OCI-M1 (cell line): ENCODE data around the gene BIVM.

Experiments used
- DNase-seq: peaks from one replicate; lab custom pipeline; 2025; lab: John Stamatoyannopoulos, UW

The BIVM gene

GRCh38 chr13:102845289-102845629 lies 46.3 kb downstream of the BIVM start:
- DNase-seq: no peak

DNA sequence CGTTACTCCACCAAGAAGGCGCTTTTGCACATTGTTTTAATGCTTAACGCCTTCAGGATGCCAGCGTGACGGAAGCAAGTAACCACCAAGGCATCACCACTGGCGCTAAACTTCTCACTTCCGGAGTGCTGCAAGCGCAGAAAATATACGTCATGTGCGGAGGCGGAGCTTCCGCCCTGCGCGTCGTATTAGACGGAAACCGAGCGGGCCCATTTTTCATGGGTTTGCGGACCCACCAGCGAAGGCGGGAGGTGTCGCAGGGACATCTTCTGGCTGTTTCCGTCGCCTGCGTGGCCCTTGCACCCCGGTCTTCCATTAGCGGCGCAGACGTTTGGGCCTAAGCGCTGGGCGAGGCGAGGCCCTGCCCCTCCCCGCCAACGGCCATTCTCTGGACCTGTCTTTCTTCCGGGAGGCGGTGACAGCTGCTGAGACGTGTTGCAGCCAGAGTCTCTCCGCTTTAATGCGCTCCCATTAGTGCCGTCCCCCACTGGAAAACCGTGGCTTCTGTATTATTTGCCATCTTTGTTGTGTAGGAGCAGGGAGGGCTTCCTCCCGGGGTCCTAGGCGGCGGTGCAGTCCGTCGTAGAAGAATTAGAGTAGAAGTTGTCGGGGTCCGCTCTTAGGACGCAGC lies 46.8 kb downstream of the BIVM start, which contains the start of gene ERCC5:
Gene ERCC5 (plus strand): TSS at position 403 of the 631 bp plus-strand sequence. CDS start 235 bp downstream, outside the sequence.
- DNase-seq: peak; percentile 98

DNA sequence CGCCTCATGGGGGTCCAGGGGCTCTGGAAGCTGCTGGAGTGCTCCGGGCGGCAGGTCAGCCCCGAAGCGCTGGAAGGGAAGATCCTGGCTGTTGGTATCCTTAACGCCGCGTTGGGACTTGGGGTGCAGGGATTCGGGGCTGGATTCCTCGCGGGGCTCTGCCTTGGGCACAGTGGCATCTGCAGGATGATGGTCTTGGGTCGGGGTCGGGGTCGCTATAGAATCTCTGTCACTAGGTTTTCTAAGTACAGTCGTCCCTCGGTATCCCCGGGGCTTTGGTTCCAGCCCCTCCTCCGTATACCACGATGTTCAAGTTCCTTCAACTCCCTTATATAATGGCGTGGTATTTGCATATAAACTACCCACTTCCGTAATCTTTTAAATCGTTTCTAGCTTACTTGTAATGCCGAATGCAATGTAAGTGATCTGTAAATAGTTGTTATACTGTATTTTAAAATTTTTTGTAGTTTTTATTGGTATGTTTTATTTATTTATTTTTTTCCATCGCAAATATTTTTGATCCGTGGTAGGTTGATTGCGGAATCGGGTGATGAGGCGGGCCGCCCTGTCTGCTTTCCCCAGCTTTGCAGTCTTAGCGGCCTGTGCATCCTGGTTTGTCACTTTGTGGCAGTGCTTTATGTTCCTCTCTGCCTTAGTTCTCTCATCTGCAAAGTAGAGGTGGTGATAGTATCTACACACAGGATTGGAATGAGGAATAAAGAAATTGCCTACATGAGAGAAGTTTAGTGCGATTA lies 47.5 kb downstream of the BIVM start:
- peak; percentile 79 for DNase-seq

GRCh38 chr13:102847272-102848234 lies 48.6 kb downstream of the BIVM start:
- peak; percentile 74 for DNase-seq

GRCh38 chr13:102848956-102849355 lies 50.0 kb downstream of the BIVM start:
- DNase-seq: no peak

DNA sequence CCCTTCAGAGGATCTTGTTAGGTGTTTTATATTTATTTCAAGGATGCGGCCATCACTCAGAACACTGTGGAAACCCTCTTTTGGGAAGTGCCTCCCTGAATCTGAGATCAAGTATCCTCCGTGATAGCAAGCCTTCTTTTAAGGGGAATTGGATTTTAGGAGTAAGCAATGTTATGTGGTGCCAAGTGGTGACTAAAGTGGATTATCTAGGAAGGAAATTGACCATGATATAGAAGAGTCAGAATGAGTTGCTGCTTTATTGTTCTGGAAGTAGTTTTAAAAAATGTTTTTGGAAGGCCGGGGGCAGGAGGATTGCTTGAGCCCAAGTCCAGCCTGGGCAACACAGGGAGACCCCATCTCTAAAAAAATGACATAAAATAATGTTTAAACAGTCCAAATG lies 53.6 kb downstream of the BIVM start:
- no peak for DNase-seq

- no peak for DNase-seq
Measured at GRCh38 chr13:102854675-102855074, 55.8 kb downstream of the BIVM start.

GRCh38 chr13:102856557-102856956 lies 57.6 kb downstream of the BIVM start:
- DNase-seq: no peak

GRCh38 chr13:102862624-102863210 lies 63.8 kb downstream of the BIVM start:
- DNase-seq: no peak

DNA sequence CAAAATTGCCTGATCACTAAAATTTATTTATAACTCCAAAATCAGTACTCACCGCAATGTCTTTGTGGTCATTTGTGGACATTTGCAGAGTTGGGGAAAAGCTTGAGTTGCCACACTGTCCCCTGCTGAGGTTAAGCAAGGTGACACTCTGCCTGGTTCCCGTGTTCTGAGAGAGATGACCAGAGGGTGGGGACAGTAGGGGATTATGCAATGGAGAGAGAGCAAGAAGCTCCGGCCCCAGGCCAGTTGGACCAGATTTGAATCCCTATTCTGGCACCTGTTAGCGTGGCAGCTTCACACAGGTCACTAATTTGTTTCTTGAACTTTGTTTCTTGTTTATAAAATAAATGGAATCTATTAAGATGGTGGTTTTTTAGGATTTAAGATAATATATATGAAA lies 64.7 kb downstream of the BIVM start:
- no peak for DNase-seq

DNA sequence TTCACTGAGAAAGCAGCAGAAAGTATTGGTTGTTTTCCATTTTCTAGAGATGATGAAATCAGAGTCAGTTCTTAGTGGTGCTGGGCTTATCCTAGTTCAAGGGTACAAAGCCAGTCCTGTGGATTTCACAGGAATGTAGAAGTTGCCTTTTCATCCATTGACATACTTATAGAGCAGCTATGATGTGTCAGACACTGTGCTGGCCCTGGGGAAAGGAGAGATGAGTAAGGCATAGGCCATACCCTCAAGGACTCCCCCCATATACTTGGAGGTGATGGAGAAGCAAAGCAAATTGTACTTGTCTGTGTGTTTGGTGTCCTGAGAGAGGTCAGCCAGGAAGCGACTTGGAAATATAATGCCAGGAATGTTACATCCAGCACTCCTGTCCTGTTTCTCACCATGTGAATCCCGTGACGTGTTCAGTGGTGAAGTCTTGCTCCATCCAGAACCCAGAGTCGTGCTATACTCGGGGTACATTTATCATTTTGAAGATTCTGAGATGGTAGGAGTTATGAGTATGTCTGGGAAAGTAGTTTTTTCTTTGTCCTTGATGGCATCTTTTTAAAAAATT lies 69.5 kb downstream of the BIVM start:
- DNase-seq: no peak

- peak; percentile 70 for DNase-seq
Measured at GRCh38 chr13:102869948-102870676, 71.2 kb downstream of the BIVM start.

DNA sequence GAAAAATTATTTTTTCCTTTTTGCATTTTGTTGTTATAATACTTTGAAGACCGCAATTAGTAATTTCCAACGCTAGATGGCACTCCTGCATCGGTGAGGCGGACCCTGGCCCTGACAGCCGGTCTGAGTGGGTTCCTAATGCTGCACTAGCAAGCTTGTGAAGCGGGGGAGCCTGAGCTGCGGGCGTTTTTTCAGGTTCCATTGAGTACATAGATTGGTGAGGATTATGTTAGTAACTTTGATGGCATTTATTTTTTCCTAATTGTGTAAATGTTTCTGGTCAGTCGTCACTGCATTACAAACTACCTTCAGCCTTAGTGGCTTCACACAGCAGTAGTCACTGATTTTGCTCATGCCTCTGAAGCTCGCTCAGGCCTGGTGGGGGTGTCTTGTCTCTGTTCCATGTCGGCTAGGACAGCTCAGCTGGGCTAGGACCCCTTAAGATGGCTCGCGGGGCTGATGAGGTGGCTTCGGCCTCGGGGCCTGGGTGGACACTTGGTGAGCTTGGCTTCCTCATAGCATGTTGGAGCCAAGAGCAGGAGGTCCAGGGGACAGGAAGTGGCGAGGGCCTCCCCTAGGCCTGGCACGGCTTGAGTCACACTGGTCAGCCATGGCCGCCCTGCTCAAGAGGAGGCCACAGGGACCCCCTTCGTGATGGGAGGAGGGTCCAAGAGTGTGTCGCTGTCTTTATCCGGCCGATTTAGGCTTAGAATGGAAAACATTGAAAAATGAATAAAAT lies 71.9 kb downstream of the BIVM start:
- DNase-seq: peak; percentile 76

- DNase-seq: no peak
Measured at GRCh38 chr13:102872131-102872530, 73.2 kb downstream of the BIVM start.

GRCh38 chr13:102872531-102872930 lies 73.6 kb downstream of the BIVM start:
- DNase-seq: no peak

DNA sequence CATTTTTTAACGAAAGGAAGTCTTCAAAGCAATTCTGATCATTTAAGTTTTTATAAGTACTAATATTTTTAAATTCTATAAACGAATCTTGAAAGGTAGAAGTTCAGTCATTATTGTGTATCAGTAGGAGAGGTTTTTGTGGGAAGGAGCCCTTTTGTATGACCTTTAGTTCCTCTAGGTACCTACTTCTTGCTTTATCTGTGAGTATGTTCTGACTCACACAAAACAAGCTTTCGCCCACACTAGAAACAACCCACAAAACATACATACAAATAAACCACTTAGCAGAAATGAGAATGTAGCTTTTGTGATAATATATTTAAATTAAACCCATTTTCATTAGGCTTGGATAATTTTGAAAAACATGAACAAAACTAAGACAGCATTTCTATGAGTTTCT lies 74.7 kb downstream of the BIVM start:
- no peak for DNase-seq

- DNase-seq: no peak
Measured at GRCh38 chr13:102875256-102875655, 76.3 kb downstream of the BIVM start.

- DNase-seq: peak; percentile 14
Measured at GRCh38 chr13:102877303-102877702, 78.4 kb downstream of the BIVM start.

- no peak for DNase-seq
Measured at GRCh38 chr13:102878481-102878880, 79.6 kb downstream of the BIVM start.

GRCh38 chr13:102879793-102880499 lies 81.0 kb downstream of the BIVM start:
- DNase-seq: no peak
